HG02943 (cell line): ENCODE results near the gene CLASRP.
"Not testable (repeated sequence)": the region's sequence is repeated elsewhere in the genome, so short reads cannot be mapped to it uniquely, and the experiment has no call there.

Experiments used
- ATAC-seq: cut with Tn5 transposase; IDR thresholded peaks from one replicate; pipeline ENCODE4 v1.9.1; 2021; ENCODE audit warnings: mild to moderate bottlenecking, low read depth, moderate library complexity; ENCODE audit not compliant: unreplicated experiment

The CLASRP gene

DNA sequence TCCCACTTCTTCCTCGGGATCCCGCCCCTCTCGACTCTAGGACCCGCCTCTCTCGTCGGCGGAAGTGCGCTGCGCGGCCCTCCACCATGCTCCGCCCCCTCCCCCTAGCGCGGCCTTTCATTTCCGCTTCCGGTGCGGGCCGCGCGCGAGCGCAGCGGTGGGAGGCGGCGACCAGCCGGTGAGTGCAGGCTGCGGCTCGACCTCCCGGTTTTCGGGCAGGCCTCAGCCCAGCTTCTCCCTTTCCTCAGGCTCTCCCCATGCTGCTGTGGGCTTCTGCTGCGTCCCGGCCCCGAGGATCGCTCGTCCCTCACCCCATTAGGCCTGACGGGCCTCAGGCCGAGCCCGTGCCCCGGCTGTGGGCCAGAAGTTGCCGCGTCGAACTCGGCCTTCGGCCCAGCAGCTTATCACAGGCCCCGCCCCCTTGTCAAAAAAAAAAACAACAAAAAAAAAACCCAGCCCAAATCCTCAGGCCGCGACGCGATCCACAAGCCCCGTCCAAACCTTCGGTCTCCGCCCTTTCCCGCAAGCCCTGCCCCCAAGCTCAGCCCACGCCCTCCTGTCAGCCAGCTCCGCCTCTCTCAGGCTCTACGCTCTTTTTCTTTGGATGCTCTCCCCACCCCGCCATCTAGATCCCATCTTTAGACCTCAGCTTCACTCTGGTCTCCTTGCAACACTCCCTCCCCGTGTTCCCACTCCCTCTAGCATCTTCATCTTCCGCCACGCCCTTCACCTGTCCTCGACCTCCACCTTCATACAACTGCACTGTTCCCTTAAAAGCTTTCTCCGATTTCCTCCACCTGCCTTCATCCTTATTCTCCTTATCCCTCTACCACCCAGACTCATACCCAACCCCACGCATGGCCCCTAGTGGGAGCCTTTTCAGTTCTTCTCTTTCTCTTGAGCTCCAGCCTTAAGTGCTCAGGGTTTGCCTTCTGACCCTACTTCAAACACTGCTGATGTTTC is at the start of gene CLASRP:
TSS of gene CLASRP (plus strand) at position 115 of the 963 bp plus-strand sequence. CDS start 1,168 bp downstream, outside the sequence.
- peak; percentile 76 for ATAC-seq

DNA sequence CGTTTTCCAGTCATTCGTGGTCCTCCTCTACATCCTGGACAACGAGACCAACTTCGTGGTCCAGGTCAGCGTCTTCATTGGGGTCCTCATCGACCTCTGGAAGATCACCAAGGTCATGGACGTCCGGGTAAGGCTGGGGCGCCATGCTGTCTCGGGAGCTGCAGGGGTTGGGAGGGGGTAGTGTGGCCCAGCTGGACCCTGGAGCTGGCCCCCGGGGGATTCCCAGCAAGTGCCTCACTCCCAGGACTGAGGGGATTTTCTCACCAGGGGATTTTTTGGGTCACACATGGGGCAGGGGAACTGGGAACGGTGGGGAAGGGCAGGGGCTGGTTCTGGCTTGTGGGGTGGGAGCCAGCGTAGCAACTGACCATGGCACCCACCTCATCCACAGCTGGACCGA is 48.4 kb upstream of the CLASRP start:
- ATAC-seq = no peak

- no peak for ATAC-seq
Observed at GRCh38 chr19:44990966-44991365, 47.9 kb upstream of the CLASRP start.

- no peak for ATAC-seq
Observed at GRCh38 chr19:44992336-44993163, 46.3 kb upstream of the CLASRP start.

GRCh38 chr19:44993526-44993925 is 45.3 kb upstream of the CLASRP start:
- no peak for ATAC-seq

DNA sequence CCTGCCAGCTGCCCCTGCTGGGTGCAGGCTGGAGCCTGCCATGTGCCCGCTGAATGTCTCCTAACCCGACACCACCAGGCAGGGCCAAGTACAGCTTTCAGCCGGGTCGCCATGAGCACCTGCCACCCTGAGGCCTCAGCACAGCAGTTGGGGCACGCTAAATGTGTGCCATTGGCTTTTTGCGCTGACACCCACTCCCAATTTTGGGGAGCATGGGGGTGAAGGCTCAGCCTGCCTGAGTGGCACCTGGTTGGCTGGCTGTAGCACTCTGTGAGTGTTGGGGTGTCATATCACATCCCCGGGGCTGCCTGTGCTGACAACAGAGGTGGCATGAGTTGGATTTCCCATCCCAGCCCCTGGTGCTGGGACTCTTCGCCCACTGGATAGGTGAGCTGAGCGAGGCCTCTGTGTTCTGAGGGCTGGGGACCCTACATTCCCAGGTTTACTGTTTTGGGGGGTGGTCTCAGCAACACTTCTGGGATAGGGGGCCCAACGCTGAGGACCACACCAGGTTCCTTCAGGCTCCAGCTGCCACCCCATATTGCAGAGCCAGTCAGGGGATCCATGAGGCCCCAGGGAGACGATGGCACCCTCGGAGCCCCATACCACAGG is 44.8 kb upstream of the CLASRP start:
- ATAC-seq = no peak

- no peak for ATAC-seq
Observed at GRCh38 chr19:44998025-44998424, 40.8 kb upstream of the CLASRP start.

GRCh38 chr19:44999131-44999925 is 39.5 kb upstream of the CLASRP start:
- ATAC-seq = not testable (repeated sequence)

DNA sequence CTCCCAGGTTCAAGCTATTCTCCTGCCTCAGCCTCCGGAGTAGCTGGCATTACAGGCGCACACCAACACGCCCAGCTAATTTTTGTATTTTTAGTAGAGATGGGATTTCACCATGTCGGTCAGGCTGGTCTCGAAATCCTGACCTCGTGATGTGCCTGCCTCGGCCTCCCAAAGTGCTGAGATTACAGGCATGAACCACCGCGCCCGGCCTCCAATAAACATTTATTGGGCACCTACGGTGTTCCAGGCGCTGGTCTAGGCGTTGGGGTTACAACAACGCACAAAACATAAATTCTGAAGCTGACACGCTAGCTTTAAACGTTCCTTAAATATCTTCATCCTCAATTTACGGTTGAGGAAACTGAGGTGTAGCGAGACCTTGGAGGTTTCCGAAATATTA is 38.2 kb upstream of the CLASRP start:
- not testable (repeated sequence) for ATAC-seq

GRCh38 chr19:45001087-45001739 is 37.6 kb upstream of the CLASRP start, which contains the start of gene RELB:
RELB (plus strand) TSS chr19:45001464; CDS start chr19:45001580, 116 bp downstream.
- ATAC-seq = peak; percentile 40

GRCh38 chr19:45003485-45003884 is 35.4 kb upstream of the CLASRP start:
- ATAC-seq = no peak

GRCh38 chr19:45005787-45006186 is 33.1 kb upstream of the CLASRP start:
- no peak for ATAC-seq

- ATAC-seq = no peak
Observed at GRCh38 chr19:45008552-45008951, 30.3 kb upstream of the CLASRP start.

GRCh38 chr19:45009625-45010255 is 29.1 kb upstream of the CLASRP start:
- no peak for ATAC-seq

DNA sequence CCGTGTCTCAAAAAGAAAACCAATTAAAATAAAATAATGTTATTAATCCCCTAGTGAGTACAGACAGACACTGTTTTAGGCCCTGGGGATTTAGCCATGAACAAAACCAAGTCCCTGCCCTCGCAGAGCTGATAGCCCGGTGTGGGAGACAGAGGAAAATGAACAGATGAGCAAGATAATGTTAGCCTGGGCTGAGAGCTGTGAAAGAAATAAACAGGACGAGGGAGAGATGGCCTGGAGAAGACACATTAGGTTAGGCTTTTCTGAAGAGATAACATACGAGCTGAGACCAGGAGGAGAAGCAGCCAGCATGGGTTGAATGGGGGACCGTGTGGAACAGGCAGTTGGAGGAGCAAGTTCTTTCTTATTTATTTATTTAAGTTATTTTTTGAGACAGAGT is 28.5 kb upstream of the CLASRP start:
- no peak for ATAC-seq

DNA sequence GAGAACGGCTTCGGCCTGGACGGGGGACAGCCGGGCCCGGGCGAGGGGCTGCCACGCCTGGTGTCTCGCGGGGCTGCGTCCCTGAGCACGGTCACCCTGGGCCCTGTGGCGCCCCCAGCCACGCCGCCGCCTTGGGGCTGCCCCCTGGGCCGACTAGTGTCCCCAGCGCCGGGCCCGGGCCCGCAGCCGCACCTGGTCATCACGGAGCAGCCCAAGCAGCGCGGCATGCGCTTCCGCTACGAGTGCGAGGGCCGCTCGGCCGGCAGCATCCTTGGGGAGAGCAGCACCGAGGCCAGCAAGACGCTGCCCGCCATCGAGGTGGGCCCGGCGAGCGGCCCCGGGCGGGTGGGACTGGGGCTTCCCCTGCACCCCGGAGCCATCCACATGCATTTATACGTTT is 26.9 kb upstream of the CLASRP start:
- ATAC-seq = no peak

GRCh38 chr19:45016388-45017314 is 22.2 kb upstream of the CLASRP start:
- peak; percentile 60 for ATAC-seq

DNA sequence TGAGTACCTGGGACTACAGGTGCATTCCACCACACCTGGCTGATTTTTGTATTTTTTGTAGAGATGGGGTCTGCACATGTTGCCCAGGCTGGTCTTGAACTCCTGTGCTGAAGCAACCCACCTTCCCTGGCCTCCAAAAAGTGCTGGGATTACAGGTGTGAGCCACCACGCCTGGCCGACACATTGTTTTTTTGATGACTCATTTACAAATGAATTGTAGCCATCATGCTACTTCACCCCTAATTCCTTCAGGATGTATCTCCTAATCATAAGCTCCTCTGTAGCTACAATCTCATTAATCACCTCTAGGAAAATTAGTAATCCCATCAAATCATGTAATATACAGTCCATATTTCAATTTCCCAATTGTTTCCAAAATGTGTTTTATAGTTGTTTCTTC is 19.7 kb upstream of the CLASRP start:
- ATAC-seq = no peak
